Stomach (tissue), 9 donors: ENCODE data around the gene NQO2. TPM values are rescaled to one million over a fixed set of nuclear protein-coding genes. Genes with fewer than 3 reads are reported as not detected.
"Not testable (repeated sequence)": the region's sequence is repeated elsewhere in the genome, so short reads cannot be mapped to it uniquely, and the experiment has no call there.

Experiments used
- DNase-seq, 2 donors: peaks; one replicate each; pipeline versions ENCODE4 v3.0.0 to v3.0.0-alpha.2; 2013 to 2019
- H3K27ac ChIP-seq, 5 donors: fragments of 200-600 bp in 4 of 5; sonication (generic) in 4 of 5; one replicate each; pipeline ENCODE4 v1.5.1; 2013 to 2019; ENCODE audit warnings: mild to moderate bottlenecking in 1 of 5, moderate library complexity in 1 of 5
- H3K27me3 ChIP-seq, 3 donors: fragments of 200-600 bp; sonication (generic); one replicate each; pipeline ENCODE4 v1.5.1; 2017 to 2019; ENCODE audit warnings: mixed run types in 1 of 3
- H3K36me3 ChIP-seq, 4 donors: fragments of 200-600 bp; sonication (generic); 1 replicate in 3 of 4; 2 replicates in 1 of 4; pipeline ENCODE4 v1.5.1; 2016 to 2019
- H3K4me1 ChIP-seq, 4 donors: fragments of 200-600 bp; sonication (generic); one replicate each; pipeline ENCODE4 v1.5.1; 2016 to 2019
- H3K4me3 ChIP-seq, 4 donors: fragments of 200-600 bp; sonication (generic) in 3 of 4; one replicate each; pipeline ENCODE4 v1.5.1; 2016 to 2019; ENCODE audit warnings: mild to moderate bottlenecking in 1 of 4
- H3K9me3 ChIP-seq, 4 donors: fragments of 200-600 bp; sonication (generic); one replicate each; pipeline ENCODE4 v1.5.1; 2016 to 2019
- EP300 ChIP-seq: sonication (generic); formaldehyde crosslinking; IDR thresholded peaks from one replicate; pipeline ENCODE4 v1.6.1; 2017; ENCODE audit warnings: antibody characterized with exemption
- POLR2A ChIP-seq, 4 donors: fragments of 450-650 bp; IDR thresholded peaks; one replicate each; pipeline ENCODE4 v1.6.1; 2016; ENCODE audit warnings: antibody characterized with exemption in 4 of 4, control low read depth in 2 of 4, mild to moderate bottlenecking in 1 of 4, moderate library complexity in 1 of 4
- POLR2AphosphoS5 ChIP-seq, 3 donors: sonication (generic); formaldehyde crosslinking; IDR thresholded peaks; one replicate each; pipeline ENCODE4 v1.6.1; 2016; ENCODE audit warnings: antibody characterized with exemption in 3 of 3
- WGBS, 5 donors: extraction: QIAGEN DNeasy Blood & Tissue Kit in 3 of 5; methylation state at CpG; one replicate each; pipeline versions ENCODE4 v1.1.5 to v1.1.7; 2013 to 2018; 5-methylcytosine and 5-hydroxymethylcytosine counted together
- intact Hi-C: fragments of 100-400 bp; cut with DNase I; formaldehyde crosslinking; loops from one replicate; pipeline ENCODE4 v1.15.1; 2023; ENCODE audit warnings: low total_unique reads
- polyA plus RNA-seq, 3 donors: library from polyadenylated mRNA; stranded (reverse); fragments of 200-250 nt; gene quantifications; one replicate each; pipeline ENCODE4 v1.2.3, GENCODE V29; 2013
- total RNA-seq, 5 donors: library from RNA; depleted of rRNA; stranded (reverse); fragments of >200 nt; gene quantifications; one replicate each; pipeline versions ENCODE4 v1.1.0 to v1.2.3, GENCODE V29; 2014 to 2016
- TF ChIP-seq, protein P1 (sequence below), 7 experiments: fragments of 450-650 bp in 4 of 7; fragments of 200-600 bp in 3 of 7; sonication (generic) in 3 of 7; IDR thresholded peaks; one replicate each; pipeline ENCODE4 v1.5.1; 2016 to 2019; ENCODE audit warnings: antibody characterized with exemption in 7 of 7, control low read depth in 2 of 7, mild to moderate bottlenecking in 1 of 7
- donor health status: healthy with polysubstance abuse.
- donor health status: Bipolar disorder and iron deficiency.
- donor health status: healthy.

The NQO2 gene
- total and polyA plus RNA-seq, 8 donors = 0.87 to 43.1 (median 28.3) TPM; not detected in 1

DNA sequence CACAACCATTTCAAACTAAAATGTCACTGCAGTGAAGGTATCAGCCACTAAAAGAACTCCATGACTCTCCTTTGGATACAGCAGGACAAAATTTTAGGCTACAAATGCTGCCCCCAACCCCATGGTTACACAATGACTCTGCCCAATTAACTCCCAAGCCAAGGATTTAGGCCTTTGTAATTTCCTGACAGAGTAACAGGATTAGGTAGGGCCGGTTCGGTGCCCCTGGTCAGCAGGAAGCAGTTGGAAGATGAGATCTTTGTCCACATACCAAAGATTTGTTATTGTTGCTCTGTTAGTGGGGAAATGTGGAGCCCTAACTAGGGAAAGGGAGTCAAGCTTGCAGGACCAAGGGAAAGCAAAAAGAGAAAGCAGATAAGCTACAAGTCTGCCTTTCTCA, 41.9 kb downstream of the NQO2 start:
- TF ChIP-seq, protein P1, sequence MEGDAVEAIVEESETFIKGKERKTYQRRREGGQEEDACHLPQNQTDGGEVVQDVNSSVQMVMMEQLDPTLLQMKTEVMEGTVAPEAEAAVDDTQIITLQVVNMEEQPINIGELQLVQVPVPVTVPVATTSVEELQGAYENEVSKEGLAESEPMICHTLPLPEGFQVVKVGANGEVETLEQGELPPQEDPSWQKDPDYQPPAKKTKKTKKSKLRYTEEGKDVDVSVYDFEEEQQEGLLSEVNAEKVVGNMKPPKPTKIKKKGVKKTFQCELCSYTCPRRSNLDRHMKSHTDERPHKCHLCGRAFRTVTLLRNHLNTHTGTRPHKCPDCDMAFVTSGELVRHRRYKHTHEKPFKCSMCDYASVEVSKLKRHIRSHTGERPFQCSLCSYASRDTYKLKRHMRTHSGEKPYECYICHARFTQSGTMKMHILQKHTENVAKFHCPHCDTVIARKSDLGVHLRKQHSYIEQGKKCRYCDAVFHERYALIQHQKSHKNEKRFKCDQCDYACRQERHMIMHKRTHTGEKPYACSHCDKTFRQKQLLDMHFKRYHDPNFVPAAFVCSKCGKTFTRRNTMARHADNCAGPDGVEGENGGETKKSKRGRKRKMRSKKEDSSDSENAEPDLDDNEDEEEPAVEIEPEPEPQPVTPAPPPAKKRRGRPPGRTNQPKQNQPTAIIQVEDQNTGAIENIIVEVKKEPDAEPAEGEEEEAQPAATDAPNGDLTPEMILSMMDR (IDR thresholded peaks at IDR 0.05) = no peak
- no peak for TF ChIP-seq EP300
- no peak for TF ChIP-seq POLR2A (IDR thresholded peaks at IDR 0.05)
- no peak for TF ChIP-seq POLR2AphosphoS5 (IDR thresholded peaks at IDR 0.05)
- no peaks in the 10 kb centered on the region for H3K36me3 ChIP-seq
- 25 to 52% (median 34%) methylated on average over 2 of the region's 2 CpGs for WGBS, 5 donors
- peaks cover 0 to 14% (median 2%) of the 10 kb centered on the region in 4 donors for H3K4me1 ChIP-seq
- no peaks in the 10 kb centered on the region for H3K27me3 ChIP-seq
- no peak overlapping the region for H3K27ac ChIP-seq
- no peaks in the 10 kb centered on the region for H3K9me3 ChIP-seq
- H3K4me3 ChIP-seq = no peak overlapping the region
- DNase-seq = no peak
- intact Hi-C loops = no loop called here

DNA sequence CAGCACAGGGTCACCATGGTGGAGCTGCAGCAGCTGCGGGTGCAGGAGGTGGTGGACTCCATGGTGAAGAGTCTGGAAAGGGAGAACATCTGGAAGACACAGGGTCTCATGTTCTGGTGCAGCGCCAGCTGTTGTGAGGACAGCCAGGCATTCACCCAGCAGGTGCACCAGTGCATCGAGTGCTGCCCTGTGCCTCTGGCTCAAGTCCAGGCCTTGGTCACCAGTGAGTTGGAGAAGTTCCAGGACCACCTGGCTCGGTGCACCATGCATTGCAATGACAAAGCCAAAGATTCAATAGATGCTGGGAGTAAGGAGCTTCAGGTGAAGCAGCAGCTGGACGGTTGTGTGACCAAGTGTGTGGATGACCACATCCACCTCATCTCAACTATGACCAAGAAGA, 45.7 kb downstream of the NQO2 start:
- no peaks in the 10 kb centered on the region for H3K27me3 ChIP-seq
- H3K9me3 ChIP-seq = no peaks in the 10 kb centered on the region
- DNase-seq = no peak
- peaks cover 0 to 10% (median 2%) of the 10 kb centered on the region in 4 donors for H3K4me1 ChIP-seq
- TF ChIP-seq, protein P1 (IDR thresholded peaks at IDR 0.05) = no peak
- TF ChIP-seq POLR2AphosphoS5 (IDR thresholded peaks at IDR 0.05) (no peak), EP300 (no peak), POLR2A (IDR thresholded peaks at IDR 0.05) (no peak)
- H3K27ac ChIP-seq = no peak overlapping the region
- WGBS, 5 donors = 58 to 78% (median 67%) methylated on average over 5 of the region's 5 CpGs
- intact Hi-C loops = loop anchor here (5.0 kb wide), 1 partner anchor 38 kb away; no protein-coding TSS in a partner anchor
- H3K36me3 ChIP-seq = no peaks in the 10 kb centered on the region
- H3K4me3 ChIP-seq = no peak overlapping the region

DNA sequence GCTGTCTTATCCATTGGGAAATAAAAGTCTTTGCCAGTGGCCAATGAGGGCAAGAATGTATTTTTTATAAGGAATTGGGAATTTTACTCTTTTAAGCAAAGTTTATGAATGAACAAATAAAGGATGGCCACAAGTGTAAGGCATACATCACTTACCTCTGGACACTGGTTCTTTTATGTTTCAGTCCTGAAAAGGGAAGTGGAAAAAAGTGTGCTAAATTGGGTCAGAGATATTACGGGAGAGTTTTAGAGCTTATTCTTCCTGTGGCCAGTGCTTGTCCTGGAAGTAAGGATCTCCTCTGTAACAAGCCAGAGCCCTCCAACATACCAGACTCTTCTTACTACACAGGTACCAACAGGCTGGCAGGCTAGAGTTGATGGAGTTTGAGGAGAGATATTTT, 46.1 kb downstream of the NQO2 start:
- Histone ChIP-seq H3K9me3 (no peaks in the 10 kb centered on the region), H3K36me3 (no peaks in the 10 kb centered on the region), H3K4me3 (no peak overlapping the region), H3K4me1 (peaks cover 0 to 10% (median 2%) of the 10 kb centered on the region in 4 donors), H3K27me3 (no peaks in the 10 kb centered on the region), H3K27ac (no peak overlapping the region)
- WGBS, 5 donors = 59 to 85% (median 73%) methylated on average over 1 of the region's 1 CpG
- intact Hi-C loops = loop anchor here (5.0 kb wide), 1 partner anchor 38 kb away; no protein-coding TSS in a partner anchor
- TF ChIP-seq POLR2A (IDR thresholded peaks at IDR 0.05) (no peak), POLR2AphosphoS5 (IDR thresholded peaks at IDR 0.05) (no peak), EP300 (no peak)
- TF ChIP-seq, protein P1 (IDR thresholded peaks at IDR 0.05) = no peak
- no peak for DNase-seq

DNA sequence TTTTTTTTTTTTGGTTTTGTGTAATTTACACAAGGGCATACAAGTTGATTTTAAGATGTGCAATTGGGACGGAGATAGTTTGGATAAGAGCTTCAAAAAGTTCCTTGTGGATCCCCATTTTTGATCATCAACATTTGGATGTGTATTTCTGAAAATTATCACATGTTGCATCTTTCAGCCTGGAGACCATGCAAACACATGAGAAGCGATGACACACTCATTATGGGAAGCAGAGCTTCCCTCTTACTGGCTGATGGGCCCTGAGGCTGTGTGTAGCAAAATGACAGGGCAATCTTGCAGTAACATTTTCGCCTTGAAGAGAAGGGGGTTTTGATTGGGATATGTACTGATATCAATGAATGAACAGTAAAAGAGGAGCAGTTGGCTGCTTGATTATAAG, 46.6 kb downstream of the NQO2 start:
- Histone ChIP-seq H3K4me1 (peaks cover 0 to 10% (median 2%) of the 10 kb centered on the region in 4 donors), H3K9me3 (no peaks in the 10 kb centered on the region), H3K36me3 (no peaks in the 10 kb centered on the region), H3K27me3 (no peaks in the 10 kb centered on the region), H3K27ac (no peak overlapping the region), H3K4me3 (no peak overlapping the region)
- 83 to 85% (median 84%) methylated on average over 3 of the region's 3 CpGs for WGBS, 5 donors
- intact Hi-C loops = loop anchor here (5.0 kb wide), 1 partner anchor 39 kb away; no protein-coding TSS in a partner anchor
- DNase-seq = no peak
- TF ChIP-seq EP300 = no peak
- no peak for TF ChIP-seq POLR2A (IDR thresholded peaks at IDR 0.05)
- TF ChIP-seq POLR2AphosphoS5 (IDR thresholded peaks at IDR 0.05) = no peak
- TF ChIP-seq, protein P1 (IDR thresholded peaks at IDR 0.05) = no peak

DNA sequence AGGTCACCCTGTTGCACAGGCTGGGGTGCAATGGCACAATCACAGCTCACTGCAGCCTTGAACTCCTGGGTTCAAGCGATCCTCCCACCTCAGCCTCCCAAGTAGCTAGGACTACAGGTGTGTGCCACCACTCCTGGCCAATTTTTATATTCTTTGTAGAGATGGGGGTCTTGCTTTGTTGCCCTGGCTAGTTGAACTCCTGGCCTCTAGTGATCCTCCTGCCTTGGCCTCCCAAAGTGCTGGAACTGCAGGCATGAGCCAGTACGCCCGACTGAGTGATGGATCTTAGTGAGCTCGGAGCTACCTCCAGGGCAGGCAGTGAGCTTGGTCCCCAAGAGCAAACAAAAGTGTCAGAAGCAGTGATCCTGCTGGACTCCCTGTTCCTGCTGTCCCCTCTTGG, 48.3 kb downstream of the NQO2 start:
- DNase-seq, H3K27ac ChIP-seq, H3K4me3 ChIP-seq, H3K27me3 ChIP-seq, H3K9me3 ChIP-seq, H3K4me1 ChIP-seq, H3K36me3 ChIP-seq: not testable (repeated sequence)
- WGBS, 5 donors = 77 to 100% (median 97%) methylated on average over 4 of the region's 4 CpGs
- intact Hi-C loops = loop anchor here (5.0 kb wide), 1 partner anchor 41 kb away; no protein-coding TSS in a partner anchor
